ENCODE measurements around the gene FRG2C.
A peak's percentile ranks its signal among the peaks of the same experiment; 100 is the strongest.
"Not testable (repeated sequence)": the region's sequence is repeated elsewhere in the genome, so short reads cannot be mapped to it uniquely, and the experiment has no call there.

FRG2C gene
- 0 reads per million in 3 donors for total RNA-seq

GRCh38 chr3:75664028-75664427, at the start of gene FRG2C:
Gene FRG2C (plus strand): TSS chr3:75664328. CDS start chr3:75664380, 52 bp downstream.
- H3K36me3 ChIP-seq (ENCODE audit: control insufficient read depth, insufficient read depth, low read length); DNase-seq; H3K4me3 ChIP-seq (ENCODE audit: insufficient read depth, low read depth, low read length, poor library complexity, severe bottlenecking); H3K27me3 ChIP-seq (replicated peaks; ENCODE audit: control insufficient read depth, insufficient read depth, low read length, poor library complexity, severe bottlenecking); H3K27ac ChIP-seq (ENCODE audit: insufficient read depth, low read length, poor library complexity, severe bottlenecking); H3K4me1 ChIP-seq (ENCODE audit: control insufficient read depth, insufficient read depth, low read length, poor library complexity, severe bottlenecking); H3K9me3 ChIP-seq (ENCODE audit: control insufficient read depth, low read length): not testable (repeated sequence)

DNA sequence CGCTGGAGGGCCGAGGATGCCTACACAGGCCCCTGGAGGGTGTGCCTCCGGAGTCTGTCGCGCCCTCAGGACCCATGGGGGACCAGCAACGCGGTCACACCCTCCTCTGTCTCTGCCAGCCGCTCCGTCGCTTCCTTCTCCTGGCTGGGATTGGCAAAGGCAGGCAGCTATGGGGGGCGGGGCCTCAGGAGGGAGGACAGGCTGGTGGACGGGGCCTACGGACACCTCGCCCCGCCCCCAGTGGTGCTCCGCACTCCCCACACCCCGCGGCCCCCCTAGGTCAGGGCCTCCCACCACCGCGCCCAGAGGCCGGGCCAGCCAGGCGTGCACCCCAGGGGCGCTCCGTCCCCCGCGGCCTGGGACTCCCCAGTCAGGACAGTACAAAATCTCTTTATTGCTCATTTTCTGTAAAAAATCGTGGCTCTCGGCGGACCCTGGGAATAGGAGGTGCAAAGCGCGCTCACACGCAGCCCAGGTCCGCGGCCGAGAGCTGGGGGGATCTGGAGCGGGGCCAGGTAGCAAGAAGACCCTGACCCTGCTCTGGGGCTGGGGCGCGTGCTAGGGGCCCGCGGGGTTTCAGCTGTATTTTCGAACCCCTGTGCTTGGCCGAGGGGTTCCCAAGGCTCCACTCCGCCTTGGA, 45.3 kb upstream of the FRG2C start:
- H3K9me3 ChIP-seq (ENCODE audit: control insufficient read depth, low read length); H3K4me1 ChIP-seq (ENCODE audit: control insufficient read depth, insufficient read depth, low read length, poor library complexity, severe bottlenecking); H3K27me3 ChIP-seq (replicated peaks; ENCODE audit: control insufficient read depth, insufficient read depth, low read length, poor library complexity, severe bottlenecking); H3K4me3 ChIP-seq (ENCODE audit: insufficient read depth, low read depth, low read length, poor library complexity, severe bottlenecking); H3K36me3 ChIP-seq (ENCODE audit: control insufficient read depth, insufficient read depth, low read length); H3K27ac ChIP-seq (ENCODE audit: insufficient read depth, low read length, poor library complexity, severe bottlenecking); DNase-seq: not testable (repeated sequence)

DNA sequence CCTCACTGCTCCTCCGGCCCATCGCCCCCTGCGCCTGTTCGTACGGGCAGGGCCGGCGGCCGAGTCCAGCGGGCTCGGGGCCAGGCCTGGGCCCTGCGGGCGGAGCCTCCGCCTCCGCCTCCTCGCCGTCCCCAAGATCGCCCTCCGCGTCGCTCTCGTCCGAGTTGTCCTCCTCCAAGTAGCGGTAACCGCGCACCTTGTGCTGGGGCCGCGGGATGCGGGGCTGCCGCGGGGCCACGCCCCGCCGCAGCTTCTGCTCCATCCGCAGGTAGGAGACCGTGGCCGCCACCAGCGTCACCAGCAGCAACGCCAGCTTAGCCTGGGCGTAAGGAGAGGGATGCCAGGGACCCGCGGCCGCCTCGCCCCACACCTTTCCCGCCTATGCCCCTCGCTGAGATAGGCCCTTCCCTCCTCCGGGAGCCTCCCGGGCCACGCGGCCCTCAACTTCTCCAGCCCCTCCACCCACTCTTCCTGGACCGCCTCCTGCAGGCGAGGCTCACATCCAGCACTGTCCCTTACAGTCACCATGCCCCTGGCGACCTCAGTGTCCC, 44.6 kb upstream of the FRG2C start:
- H3K27me3 ChIP-seq (replicated peaks; ENCODE audit: control insufficient read depth, insufficient read depth, low read length, poor library complexity, severe bottlenecking); H3K27ac ChIP-seq (ENCODE audit: insufficient read depth, low read length, poor library complexity, severe bottlenecking); H3K4me3 ChIP-seq (ENCODE audit: insufficient read depth, low read depth, low read length, poor library complexity, severe bottlenecking); DNase-seq; H3K9me3 ChIP-seq (ENCODE audit: control insufficient read depth, low read length); H3K4me1 ChIP-seq (ENCODE audit: control insufficient read depth, insufficient read depth, low read length, poor library complexity, severe bottlenecking); H3K36me3 ChIP-seq (ENCODE audit: control insufficient read depth, insufficient read depth, low read length): not testable (repeated sequence)

DNA sequence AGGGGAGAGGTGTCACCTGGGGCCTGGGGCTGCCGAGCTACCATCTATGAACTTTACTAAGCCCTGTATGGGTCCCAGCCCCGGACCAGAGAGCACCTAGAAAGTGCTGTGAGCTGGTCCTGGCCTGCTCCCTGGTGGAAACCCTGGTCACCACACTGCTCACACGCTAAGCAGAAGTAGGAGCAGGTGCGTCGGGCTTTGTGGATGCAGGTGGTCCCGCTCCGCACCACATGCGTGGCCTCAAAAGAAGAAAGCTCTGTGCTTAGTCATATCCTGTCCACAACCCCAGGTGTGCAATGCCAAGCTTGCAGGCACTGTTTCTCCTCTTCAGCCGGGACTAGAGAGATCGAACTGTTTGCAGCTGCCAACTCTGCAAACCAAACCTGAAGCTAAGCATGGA, 42.4 kb upstream of the FRG2C start:
- H3K36me3 ChIP-seq (ENCODE audit: control insufficient read depth, insufficient read depth, low read length); H3K9me3 ChIP-seq (ENCODE audit: control insufficient read depth, low read length); H3K27ac ChIP-seq (ENCODE audit: insufficient read depth, low read length, poor library complexity, severe bottlenecking); DNase-seq; H3K27me3 ChIP-seq (replicated peaks; ENCODE audit: control insufficient read depth, insufficient read depth, low read length, poor library complexity, severe bottlenecking); H3K4me1 ChIP-seq (ENCODE audit: control insufficient read depth, insufficient read depth, low read length, poor library complexity, severe bottlenecking); H3K4me3 ChIP-seq (ENCODE audit: insufficient read depth, low read depth, low read length, poor library complexity, severe bottlenecking): not testable (repeated sequence)

DNA sequence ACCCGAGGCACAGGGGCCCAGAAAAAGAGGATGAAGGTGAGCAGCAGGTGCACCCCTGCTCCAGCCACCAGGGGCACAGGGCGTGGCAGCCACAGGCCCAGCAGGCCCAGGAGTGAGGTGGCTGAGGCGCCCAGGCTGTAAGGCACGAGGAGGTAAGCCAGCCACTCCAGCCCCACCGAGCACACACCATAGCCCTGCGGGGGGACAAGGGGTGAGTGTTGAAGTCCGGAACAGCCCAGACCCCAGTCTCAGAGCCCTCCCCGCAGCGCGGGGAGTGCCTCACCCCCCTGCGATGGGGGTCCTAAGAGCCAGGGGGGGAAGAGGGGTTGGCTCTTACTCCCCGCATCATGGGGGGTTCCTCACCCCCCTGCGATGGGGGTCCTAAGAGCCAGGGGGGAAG, 40.5 kb upstream of the FRG2C start:
- H3K9me3 ChIP-seq (ENCODE audit: control insufficient read depth, low read length); H3K36me3 ChIP-seq (ENCODE audit: control insufficient read depth, insufficient read depth, low read length); DNase-seq; H3K4me1 ChIP-seq (ENCODE audit: control insufficient read depth, insufficient read depth, low read length, poor library complexity, severe bottlenecking); H3K27ac ChIP-seq (ENCODE audit: insufficient read depth, low read length, poor library complexity, severe bottlenecking); H3K27me3 ChIP-seq (replicated peaks; ENCODE audit: control insufficient read depth, insufficient read depth, low read length, poor library complexity, severe bottlenecking); H3K4me3 ChIP-seq (ENCODE audit: insufficient read depth, low read depth, low read length, poor library complexity, severe bottlenecking): not testable (repeated sequence)

DNA sequence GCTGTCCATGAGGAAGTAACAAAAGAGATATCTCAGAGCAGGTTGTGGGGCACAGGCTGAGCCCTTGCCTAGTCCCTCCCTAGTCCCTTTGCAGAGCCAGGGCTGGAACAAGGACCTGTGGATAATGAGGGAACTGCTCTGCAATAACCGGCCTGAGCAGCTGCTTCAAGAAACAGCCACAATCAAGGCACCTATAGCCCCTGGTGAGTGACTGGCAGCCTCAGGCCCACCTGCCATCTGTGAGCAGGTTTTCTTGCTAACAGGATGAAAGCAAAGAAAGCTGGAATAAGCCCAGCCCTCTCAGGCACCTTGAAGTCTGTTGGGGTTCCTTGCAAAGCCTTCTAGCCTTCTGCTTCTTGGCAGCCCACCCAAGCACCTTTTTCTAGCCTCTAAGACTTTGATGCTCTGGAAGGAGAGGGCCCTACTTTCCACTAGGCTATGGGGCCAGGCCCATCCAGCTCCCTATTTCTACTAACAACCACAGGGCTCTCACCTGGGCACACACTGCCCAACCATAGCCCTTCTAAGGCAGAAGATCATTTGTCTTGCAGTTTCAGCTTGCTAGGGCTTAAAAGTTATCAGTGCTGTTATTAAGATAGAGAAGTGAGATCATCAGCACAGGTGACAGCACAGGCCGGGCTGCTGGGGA, 33.1 kb upstream of the FRG2C start:
- not testable (repeated sequence) for H3K4me3 ChIP-seq (ENCODE audit: insufficient read depth, low read depth, low read length, poor library complexity, severe bottlenecking); H3K27ac ChIP-seq (ENCODE audit: insufficient read depth, low read length, poor library complexity, severe bottlenecking); H3K27me3 ChIP-seq (replicated peaks; ENCODE audit: control insufficient read depth, insufficient read depth, low read length, poor library complexity, severe bottlenecking); H3K36me3 ChIP-seq (ENCODE audit: control insufficient read depth, insufficient read depth, low read length); H3K9me3 ChIP-seq (ENCODE audit: control insufficient read depth, low read length); H3K4me1 ChIP-seq (ENCODE audit: control insufficient read depth, insufficient read depth, low read length, poor library complexity, severe bottlenecking); DNase-seq

DNA sequence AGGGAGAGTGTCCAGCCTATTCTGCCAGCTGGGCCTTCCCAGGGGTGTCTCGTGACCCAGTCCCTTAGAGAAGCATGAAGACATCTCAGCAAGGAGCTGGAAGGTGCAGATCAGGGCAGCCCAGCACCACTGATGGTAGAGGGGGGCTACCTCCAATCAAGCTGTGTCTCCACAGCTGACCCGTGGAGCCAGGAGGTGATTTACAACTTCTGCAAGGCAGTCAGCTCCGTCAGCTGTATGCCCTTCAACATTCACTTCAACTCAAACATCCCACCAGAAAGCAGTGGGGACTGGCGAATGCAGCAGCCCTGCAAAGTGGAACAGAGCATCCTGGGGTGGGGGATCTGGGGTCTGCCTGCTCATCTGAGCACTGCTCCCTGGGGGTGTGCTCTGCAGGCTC, 32.6 kb upstream of the FRG2C start:
- Histone ChIP-seq H3K27ac (ENCODE audit: insufficient read depth, low read length, poor library complexity, severe bottlenecking) (no peak overlapping the region), H3K36me3 (ENCODE audit: control insufficient read depth, insufficient read depth, low read length) (no peaks in the 10 kb centered on the region), H3K27me3 (replicated peaks; ENCODE audit: control insufficient read depth, insufficient read depth, low read length, poor library complexity, severe bottlenecking) (no peaks in the 10 kb centered on the region), H3K4me1 (ENCODE audit: control insufficient read depth, insufficient read depth, low read length, poor library complexity, severe bottlenecking) (no peaks in the 10 kb centered on the region), H3K9me3 (ENCODE audit: control insufficient read depth, low read length) (no peaks in the 10 kb centered on the region), H3K4me3 (ENCODE audit: insufficient read depth, low read depth, low read length, poor library complexity, severe bottlenecking) (no peak overlapping the region)
- no peak for DNase-seq

DNA sequence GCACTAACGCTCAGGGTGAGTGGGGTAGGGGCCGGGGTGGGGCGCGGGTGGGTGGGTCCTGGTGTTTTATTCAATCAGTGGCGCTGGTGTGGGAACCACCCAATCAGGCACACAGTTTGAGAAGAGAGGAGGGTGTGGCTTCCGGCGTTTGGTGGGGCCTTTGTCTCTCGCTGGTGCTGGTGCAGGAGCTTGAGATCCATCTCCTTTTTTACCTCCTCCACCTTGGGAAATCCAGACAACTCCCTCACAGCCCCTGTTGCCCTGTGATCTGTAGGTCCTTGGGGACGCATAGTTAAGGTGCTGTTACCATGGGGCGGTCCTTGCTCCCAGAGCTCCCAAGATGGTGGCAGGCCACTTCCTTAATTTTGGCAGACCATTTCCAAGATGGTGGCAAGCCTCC, 25.2 kb upstream of the FRG2C start:
- not testable (repeated sequence) for H3K4me3 ChIP-seq (ENCODE audit: insufficient read depth, low read depth, low read length, poor library complexity, severe bottlenecking); H3K9me3 ChIP-seq (ENCODE audit: control insufficient read depth, low read length); H3K36me3 ChIP-seq (ENCODE audit: control insufficient read depth, insufficient read depth, low read length); DNase-seq; H3K27ac ChIP-seq (ENCODE audit: insufficient read depth, low read length, poor library complexity, severe bottlenecking); H3K27me3 ChIP-seq (replicated peaks; ENCODE audit: control insufficient read depth, insufficient read depth, low read length, poor library complexity, severe bottlenecking); H3K4me1 ChIP-seq (ENCODE audit: control insufficient read depth, insufficient read depth, low read length, poor library complexity, severe bottlenecking)

DNA sequence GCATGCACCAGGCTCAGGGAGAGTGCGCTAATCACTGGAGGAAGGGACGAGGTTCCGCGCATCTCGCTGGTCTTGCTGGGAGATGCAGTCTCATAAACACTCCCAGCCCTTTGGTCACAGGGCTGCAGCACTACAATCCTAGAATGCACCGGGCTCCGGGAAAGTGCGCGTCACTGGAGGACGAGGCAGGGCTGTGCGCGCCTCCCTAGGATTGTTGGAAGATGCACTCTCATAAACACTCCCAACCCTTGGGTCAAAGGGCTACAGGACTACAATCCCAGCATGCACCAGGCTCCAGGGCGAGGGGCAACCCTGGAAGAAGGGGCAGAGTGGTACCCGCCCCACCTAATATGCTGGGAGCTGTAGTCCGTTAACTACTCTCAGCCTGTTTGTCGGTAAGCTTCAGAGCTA, 23.0 kb upstream of the FRG2C start:
- H3K9me3 ChIP-seq (ENCODE audit: control insufficient read depth, low read length); H3K27me3 ChIP-seq (replicated peaks; ENCODE audit: control insufficient read depth, insufficient read depth, low read length, poor library complexity, severe bottlenecking); H3K27ac ChIP-seq (ENCODE audit: insufficient read depth, low read length, poor library complexity, severe bottlenecking); H3K36me3 ChIP-seq (ENCODE audit: control insufficient read depth, insufficient read depth, low read length); DNase-seq; H3K4me1 ChIP-seq (ENCODE audit: control insufficient read depth, insufficient read depth, low read length, poor library complexity, severe bottlenecking): not testable (repeated sequence)
- peak overlapping the region; percentile 37 for H3K4me3 ChIP-seq (ENCODE audit: insufficient read depth, low read depth, low read length, poor library complexity, severe bottlenecking)

DNA sequence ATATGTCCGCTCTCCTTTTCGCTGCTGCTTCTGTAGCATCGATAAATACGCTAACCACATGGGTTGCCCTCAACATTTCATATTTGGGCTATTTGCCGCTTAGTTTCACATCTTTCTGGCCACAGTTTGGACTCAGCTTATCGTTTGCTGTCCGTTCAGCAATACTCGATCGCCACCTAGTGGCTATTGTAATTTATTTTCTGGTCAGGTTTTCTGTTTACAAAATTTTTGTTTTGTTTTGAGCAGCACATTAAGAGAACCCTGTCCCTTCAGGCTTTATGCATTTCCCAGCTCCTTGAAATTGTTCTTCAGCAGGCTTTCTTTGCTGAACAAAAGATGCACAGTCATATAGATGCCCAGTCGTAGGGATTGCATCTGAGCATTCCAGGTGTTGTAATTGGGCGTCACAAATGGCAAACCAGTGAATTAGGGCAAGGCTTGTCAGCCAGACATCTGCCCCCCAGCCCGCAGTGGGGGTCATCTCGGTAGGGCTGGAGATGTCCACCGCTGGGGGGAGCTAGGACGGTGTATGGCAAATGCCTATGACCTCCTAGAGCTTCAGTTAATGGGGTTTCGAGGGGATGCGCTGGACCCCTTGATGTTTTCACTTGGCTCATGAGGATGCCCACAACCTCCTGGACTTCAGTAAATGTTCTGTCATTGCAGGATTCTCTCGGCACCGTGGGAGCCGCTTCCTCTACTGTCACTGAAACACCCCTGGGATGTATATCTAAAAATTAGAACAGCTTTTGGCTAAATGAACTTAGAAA, 20.9 kb upstream of the FRG2C start:
- not testable (repeated sequence) for H3K4me3 ChIP-seq (ENCODE audit: insufficient read depth, low read depth, low read length, poor library complexity, severe bottlenecking)

More for the DNA sequence above, 20.9 kb upstream of the FRG2C start:
- not testable (repeated sequence) for H3K27me3 ChIP-seq (replicated peaks; ENCODE audit: control insufficient read depth, insufficient read depth, low read length, poor library complexity, severe bottlenecking); H3K4me1 ChIP-seq (ENCODE audit: control insufficient read depth, insufficient read depth, low read length, poor library complexity, severe bottlenecking); H3K27ac ChIP-seq (ENCODE audit: insufficient read depth, low read length, poor library complexity, severe bottlenecking); H3K36me3 ChIP-seq (ENCODE audit: control insufficient read depth, insufficient read depth, low read length); H3K9me3 ChIP-seq (ENCODE audit: control insufficient read depth, low read length)
- DNase-seq: peak in 1 of 3 donors; percentile 3
